OCI-LY3 (cell line): Measurements from ENCODE around the gene ABTB2.

Experiments used
- H2AFZ ChIP-seq: fragments of 200-600, 300-600 bp; shearing (Covaris generic); 2 replicates; pipeline ENCODE4 v1.6.0; 2014; ENCODE audit warnings: antibody characterized with exemption, low read depth, low read length
- H3K27ac ChIP-seq: fragments of 200-600, 300-600 bp; sonication (generic); 2 replicates; pipeline ENCODE4 v1.5.1; 2014; ENCODE audit warnings: mild to moderate bottlenecking, low read length, moderate library complexity, mixed read lengths
- H3K27me3 ChIP-seq: fragments of 200-600, 300-600 bp; sonication (generic); 2 replicates; pipeline ENCODE4 v1.6.1; 2014; ENCODE audit warnings: low read depth, low read length, mixed read lengths
- H3K36me3 ChIP-seq: fragments of 200-600, 300-600 bp; sonication (generic); replicated peaks from 2 replicates; pipeline ENCODE3; 2014; ENCODE audit warnings: low read depth, low read length, mixed read lengths
- H3K4me1 ChIP-seq: fragments of 300-600, 200-600 bp; sonication (generic); 2 replicates; pipeline ENCODE4 v1.6.1; 2014; ENCODE audit warnings: low read length, mixed read lengths
- H3K4me2 ChIP-seq: fragments of 200-600, 300-600 bp; sonication (generic); 2 replicates; pipeline ENCODE4 v1.6.1; 2014; ENCODE audit warnings: low read length, mixed read lengths
- H3K4me3 ChIP-seq: fragments of 300-600, 200-600 bp; sonication (generic); 2 replicates; pipeline ENCODE4 v1.5.1; 2014; ENCODE audit warnings: antibody characterized with exemption, mild to moderate bottlenecking, low read length, moderate library complexity
- H3K79me2 ChIP-seq: fragments of 300-600, 200-600 bp; shearing (Covaris generic); 2 replicates; pipeline ENCODE4 v1.6.1; 2014; ENCODE audit warnings: mild to moderate bottlenecking, low read length, mixed read lengths
- H3K9ac ChIP-seq: fragments of 300-600, 200-600 bp; shearing (Covaris generic); 2 replicates; pipeline ENCODE4 v1.6.0; 2014; ENCODE audit warnings: mild to moderate bottlenecking, low read length, moderate library complexity
- H3K9me3 ChIP-seq: fragments of 200-600, 300-600 bp; shearing (Covaris generic); 2 replicates; pipeline ENCODE4 v1.6.1; 2014; ENCODE audit warnings: low read length, mixed read lengths; ENCODE audit not compliant: insufficient read depth
- H4K20me1 ChIP-seq: fragments of 200-600, 300-600 bp; sonication (generic); 2 replicates; pipeline ENCODE4 v1.6.1; 2016; ENCODE audit warnings: low read length, mixed read lengths; ENCODE audit not compliant: insufficient read depth
- CTCF ChIP-seq: fragments of 200-600, 300-600 bp; sonication (generic); IDR thresholded peaks from 2 replicates; pipeline ENCODE4 v1.5.1; 2014; ENCODE audit warnings: antibody characterized with exemption, low read length, low read depth
- EZH2phosphoT487 ChIP-seq: fragments of 200-600 bp; shearing (Covaris generic); IDR thresholded peaks from 2 replicates; pipeline ENCODE4 v1.6.1; 2018; ENCODE audit warnings: antibody characterized with exemption, mixed run types, low read depth

The ABTB2 gene

DNA sequence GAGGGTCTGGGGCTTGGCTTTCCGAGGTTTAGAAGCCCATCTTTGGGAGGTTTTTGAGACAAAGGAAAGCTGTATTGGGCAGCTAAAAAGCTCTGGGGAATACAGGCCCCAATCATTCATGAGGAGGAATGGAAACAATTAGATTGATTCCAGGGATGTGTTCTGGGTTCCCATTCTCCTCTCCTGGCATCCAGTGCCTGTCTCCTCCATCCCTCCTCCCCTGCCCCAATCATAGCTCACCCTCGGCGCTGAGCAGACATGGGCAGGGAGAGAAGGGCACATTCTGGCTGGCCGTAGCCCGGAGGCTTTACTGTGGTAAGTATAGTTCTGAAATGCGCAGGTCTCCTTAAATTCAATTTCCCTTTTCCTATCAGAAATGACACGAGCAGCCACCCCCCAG is 42.4 kb downstream of the ABTB2 start:
- Histone ChIP-seq H4K20me1 (peaks cover 8% of the 10 kb centered on the region; the same call in 1 of the 2 replicates), H2AFZ (no peak overlapping the region), H3K27ac (no peak overlapping the region), H3K9me3 (no peaks in the 10 kb centered on the region), H3K79me2 (no peaks in the 10 kb centered on the region; the same call in 1 of the 2 replicates), H3K36me3 (no peaks in the 10 kb centered on the region), H3K27me3 (no peaks in the 10 kb centered on the region), H3K4me3 (no peak overlapping the region), H3K9ac (no peak overlapping the region), H3K4me1 (peaks cover 8% of the 10 kb centered on the region; the same call in 1 of the 2 replicates), H3K4me2 (no peak overlapping the region)
- TF ChIP-seq EZH2phosphoT487, result no peak
- no peak for TF ChIP-seq CTCF

- no peak overlapping the region for H3K9ac ChIP-seq
- no peak overlapping the region for H3K4me2 ChIP-seq
- no peak overlapping the region for H2AFZ ChIP-seq
- H3K4me3 ChIP-seq, result no peak overlapping the region
- no peak overlapping the region for H3K27ac ChIP-seq
- H4K20me1 ChIP-seq, result peaks cover 8% of the 10 kb centered on the region; the same call in 1 of the 2 replicates
- no peaks in the 10 kb centered on the region for H3K9me3 ChIP-seq
- TF ChIP-seq CTCF, result no peak
- TF ChIP-seq EZH2phosphoT487, result no peak
- peaks cover 8% of the 10 kb centered on the region; the same call in 1 of the 2 replicates for H3K4me1 ChIP-seq
- H3K27me3 ChIP-seq, result no peaks in the 10 kb centered on the region
- H3K79me2 ChIP-seq, result no peaks in the 10 kb centered on the region; the same call in 1 of the 2 replicates
- no peaks in the 10 kb centered on the region for H3K36me3 ChIP-seq
Measured at GRCh38 chr11:34314936-34315335, 42.9 kb downstream of the ABTB2 start.

GRCh38 chr11:34314176-34314575 is 43.6 kb downstream of the ABTB2 start:
- Histone ChIP-seq H4K20me1 (peaks cover 8% of the 10 kb centered on the region; the same call in 1 of the 2 replicates), H3K36me3 (no peaks in the 10 kb centered on the region), H3K4me3 (no peak overlapping the region), H3K27ac (no peak overlapping the region), H3K4me2 (no peak overlapping the region), H3K9ac (no peak overlapping the region), H3K4me1 (peaks cover 8% of the 10 kb centered on the region; the same call in 1 of the 2 replicates), H2AFZ (no peak overlapping the region), H3K79me2 (no peaks in the 10 kb centered on the region), H3K9me3 (no peaks in the 10 kb centered on the region), H3K27me3 (no peaks in the 10 kb centered on the region)
- no peak for TF ChIP-seq EZH2phosphoT487
- no peak for TF ChIP-seq CTCF

GRCh38 chr11:34313099-34313517 is 44.7 kb downstream of the ABTB2 start:
- Histone ChIP-seq H3K79me2 (peaks cover 2% of the 10 kb centered on the region; the same call in 1 of the 2 replicates), H3K9ac (no peak overlapping the region), H3K9me3 (no peaks in the 10 kb centered on the region), H2AFZ (no peak overlapping the region), H4K20me1 (peaks cover 8% of the 10 kb centered on the region; the same call in 1 of the 2 replicates), H3K36me3 (no peaks in the 10 kb centered on the region), H3K27ac (no peak overlapping the region), H3K4me1 (peaks cover 8% of the 10 kb centered on the region; the same call in 1 of the 2 replicates), H3K4me3 (no peak overlapping the region), H3K27me3 (no peaks in the 10 kb centered on the region), H3K4me2 (no peak overlapping the region)
- TF ChIP-seq EZH2phosphoT487, result no peak
- no peak for TF ChIP-seq CTCF
